Measurements from ENCODE around the gene AGBL4. TPM values are rescaled to one million over a fixed set of nuclear protein-coding genes. Genes with fewer than 3 reads are reported as not detected.
A peak's percentile ranks its signal among the peaks of the same experiment; 100 is the strongest.

Gene AGBL4
- total and polyA plus RNA-seq, 2 of the 4 experiments (the other 2 are of a cell fraction), result not detected

GRCh38 chr1:48939828-48940227, 1083.9 kb downstream of the AGBL4 start:
- no peak overlapping the region for H3K4ac ChIP-seq (ENCODE audit: low read depth, low read length)
- no peaks in the 10 kb centered on the region for H3K27me3 ChIP-seq (ENCODE audit: control insufficient read depth, insufficient read depth, low read length)
- ChIA-PET POLR2A (ENCODE audit: unreplicated experiment) (no interaction called here), CTCF (no interaction called here)
- no peak overlapping the region for H2AFZ ChIP-seq (replicated peaks; ENCODE audit: low read length, poor library complexity)
- no peak overlapping the region for H3K27ac ChIP-seq (ENCODE audit: insufficient read depth, low read length)
- WGBS, 2 experiments (ENCODE audit: extremely low coverage in 2 of 2, insufficient read length in 1 of 2), result no CpG with 5 or more reads among the region's 6 CpGs
- ATAC-seq (ENCODE audit: low read depth) (no peak), DNase-seq (no peak)
- H3K79me1 ChIP-seq (ENCODE audit: low read depth in 1 of 2, low read length in 2 of 2), result no peaks in the 10 kb centered on the region
- no peak overlapping the region for H3K14ac ChIP-seq (replicated peaks; ENCODE audit: low read depth, low read length)
- no peak overlapping the region for H3K4me2 ChIP-seq (ENCODE audit: low read depth, low read length)
- H3K36me3 ChIP-seq (ENCODE audit: control insufficient read depth, insufficient read depth, low read length), result no peaks in the 10 kb centered on the region
- TF ChIP-seq RCOR1 (IDR thresholded peaks at IDR 0.05; ENCODE audit: insufficient replicate concordance, low read length) (no peak), MAFK (IDR thresholded peaks at IDR 0.05; ENCODE audit: low read depth, low read length) (peak; percentile 84)
- no peaks in the 10 kb centered on the region for H4K20me1 ChIP-seq (ENCODE audit: insufficient read depth, low read length)
- no peak overlapping the region for H2AK5ac ChIP-seq (ENCODE audit: low read depth, low read length)
- no peak overlapping the region for H3K4me3 ChIP-seq (ENCODE audit: insufficient read depth, low read depth, low read length)
- no peak overlapping the region for H2BK15ac ChIP-seq (ENCODE audit: low read depth, low read length)
- no peaks in the 10 kb centered on the region for H3K4me1 ChIP-seq (ENCODE audit: control insufficient read depth, insufficient read depth, low read length)
- no peak overlapping the region for H4K5ac ChIP-seq (ENCODE audit: low read depth, low read length)
- no peak overlapping the region for H2AK9ac ChIP-seq (replicated peaks; ENCODE audit: low read depth, low read length, poor library complexity)
- dilution Hi-C loops (cut with HindIII; ENCODE audit: low sequenced_read_pairs, unreplicated experiment), result no loop called here
- no peak overlapping the region for H2BK120ac ChIP-seq (ENCODE audit: low read depth, low read length)
- no peak overlapping the region for H3K9ac ChIP-seq (ENCODE audit: low read depth, low read length)
- H2BK5ac ChIP-seq (ENCODE audit: low read depth, low read length, poor library complexity, severe bottlenecking), result no peak overlapping the region
- H3K18ac ChIP-seq (ENCODE audit: low read depth, low read length), result no peak overlapping the region
- H3K56ac ChIP-seq (ENCODE audit: extremely low read depth, insufficient read depth, low read length), result no peak overlapping the region
- no peak overlapping the region for H4K8ac ChIP-seq (ENCODE audit: low read depth in 2 of 2, low read length in 2 of 2)
- peaks cover 9% of the 10 kb centered on the region for H3K9me3 ChIP-seq (ENCODE audit: control insufficient read depth, insufficient read depth, low read length)
- no peak overlapping the region for H3K23ac ChIP-seq (ENCODE audit: low read depth, low read length)
- in situ Hi-C loops (cut with MboI; ENCODE audit: low sequenced_read_pairs), result no loop called here
- BruUV-seq (replicated peaks), result no TSS peak
- intact Hi-C loops (cut with micrococcal nuclease), result no loop called here
- no peak overlapping the region for H2BK20ac ChIP-seq (ENCODE audit: low read depth, low read length)
- H4K91ac ChIP-seq (ENCODE audit: insufficient read depth, low read depth, low read length), result no peak overlapping the region
- no peaks in the 10 kb centered on the region for H3K9me1 ChIP-seq (ENCODE audit: insufficient read depth, low read length)
